WTC11 (cell line): ENCODE data around the gene MYH9. TPM values are rescaled to one million over a fixed set of nuclear protein-coding genes. Genes with fewer than 3 reads are reported as not detected.

ENCODE experiments used
- ATAC-seq: fragments of 200-7000 bp; cut with Tn5 transposase; 2 replicates; pipeline ENCODE4 v1.10.0; 2021; ENCODE audit warnings: mild to moderate bottlenecking, moderate library complexity
- CTCF ChIA-PET: fragments of 300-600 bp; sonication (Branson Sonifier 250); formaldehyde crosslinking; loops from one replicate; lab custom pipeline; 2021; ENCODE audit warnings: antibody characterized with exemption; lab: Charles Lee
- POLR2A ChIA-PET: fragments of 350-600 bp; sonication (Branson Sonifier 250); formaldehyde crosslinking; loops from one replicate; lab custom pipeline; 2021; ENCODE audit warnings: antibody characterized with exemption; lab: Charles Lee
- DNase-seq: peaks from one replicate; pipeline ENCODE4 v3.0.0; 2021; ENCODE audit warnings: low spot score
- H3K27ac Mint-ChIP-seq: 2 replicates; pipeline ENCODE4 v1.8.0; 2021; ENCODE audit warnings: mixed read lengths
- H3K27me3 Mint-ChIP-seq: 2 replicates; pipeline ENCODE4 v1.8.0; 2021; ENCODE audit warnings: low read depth, mild to moderate bottlenecking, moderate library complexity, mixed read lengths
- H3K36me3 Mint-ChIP-seq: 2 replicates; pipeline ENCODE4 v1.8.0; 2021; ENCODE audit warnings: mixed read lengths
- H3K4me1 Mint-ChIP-seq: 2 replicates; pipeline ENCODE4 v1.8.0; 2022; ENCODE audit warnings: mixed read lengths
- H3K4me3 Mint-ChIP-seq: 2 replicates; pipeline ENCODE4 v1.8.0; 2021; ENCODE audit warnings: mild to moderate bottlenecking, moderate library complexity, mixed read lengths
- H3K9me3 Mint-ChIP-seq: 2 replicates; pipeline ENCODE4 v1.8.0; 2021; ENCODE audit warnings: mixed read lengths
- CBFB ChIP-seq: sonication (generic); formaldehyde crosslinking; IDR thresholded peaks from 2 replicates; pipeline ENCODE4 v1.8.1; 2022; ENCODE audit warnings: mild to moderate bottlenecking, low read depth, missing genetic modification reagents
- PRRX2 ChIP-seq: fragments of 250-450 bp; sonication (Bioruptor Pico); IDR thresholded peaks from 2 replicates; pipeline ENCODE4 v1.8.0; 2021; ENCODE audit warnings: mild to moderate bottlenecking
- SMAD3 ChIP-seq: sonication (generic); formaldehyde crosslinking; IDR thresholded peaks from 2 replicates; pipeline ENCODE4 v1.8.0; 2022; ENCODE audit warnings: missing genetic modification reagents, mild to moderate bottlenecking, borderline replicate concordance
- SOX15 ChIP-seq: fragments of 250-450 bp; sonication (Bioruptor Pico); IDR thresholded peaks from 2 replicates; pipeline ENCODE4 v1.9.0; 2021; ENCODE audit warnings: mild to moderate bottlenecking
- ZNF138 ChIP-seq: sonication (generic); formaldehyde crosslinking; conservative IDR thresholded peaks from 2 replicates; pipeline ENCODE4 v1.8.1; 2022; ENCODE audit warnings: mild to moderate bottlenecking, moderate library complexity, missing genetic modification reagents
- ZNF219 ChIP-seq: sonication (generic); formaldehyde crosslinking; IDR thresholded peaks from 2 replicates; pipeline ENCODE4 v1.8.0; 2023; ENCODE audit warnings: missing genetic modification reagents, mild to moderate bottlenecking, borderline replicate concordance
- ZNF416 ChIP-seq: fragments of 250-450 bp; sonication (Bioruptor Pico); IDR thresholded peaks from 2 replicates; pipeline ENCODE4 v1.9.0; 2021; ENCODE audit warnings: mild to moderate bottlenecking, inconsistent platforms
- total RNA-seq: library from RNA; stranded (reverse); gene quantifications from 3 replicates; pipeline ENCODE4 v1.2.3, GENCODE V29; 2021
- TF ChIP-seq, protein P1 (sequence below): fragments of 200-600 bp; IDR thresholded peaks from 2 replicates; pipeline ENCODE4 v1.8.0; 2022; ENCODE audit warnings: antibody characterized with exemption
- TF ChIP-seq, protein P2 (sequence below): sonication (generic); formaldehyde crosslinking; IDR thresholded peaks from 2 replicates; pipeline ENCODE4 v1.8.1; 2023; ENCODE audit warnings: mild to moderate bottlenecking, missing genetic modification reagents, borderline replicate concordance
- TF ChIP-seq, protein P3 (sequence below): sonication (generic); formaldehyde crosslinking; IDR thresholded peaks from 2 replicates; pipeline ENCODE4 v1.8.0; 2023; ENCODE audit warnings: missing genetic modification reagents
- TF ChIP-seq, protein P4 (sequence below): fragments of 250-450 bp; sonication (Bioruptor Pico); conservative IDR thresholded peaks from 2 replicates; pipeline ENCODE4 v1.9.0; 2021; ENCODE audit warnings: mild to moderate bottlenecking
- TF ChIP-seq, protein P5 (sequence below): sonication (generic); formaldehyde crosslinking; IDR thresholded peaks from 2 replicates; pipeline ENCODE4 v1.8.1; 2023; ENCODE audit warnings: mild to moderate bottlenecking, missing genetic modification reagents, moderate library complexity
- TF ChIP-seq, protein P6 (sequence below): fragments of 250-450 bp; sonication (Bioruptor Pico); IDR thresholded peaks from 2 replicates; pipeline ENCODE4 v1.9.0; 2021; ENCODE audit warnings: moderate library complexity, mild to moderate bottlenecking, inconsistent platforms, borderline replicate concordance
- TF ChIP-seq, protein P7 (sequence below): sonication (generic); formaldehyde crosslinking; IDR thresholded peaks from 2 replicates; pipeline ENCODE4 v1.8.0; 2022; ENCODE audit warnings: missing genetic modification reagents

The MYH9 gene
- total RNA-seq, 1 experiment from 2014 or later, result 277 TPM

DNA sequence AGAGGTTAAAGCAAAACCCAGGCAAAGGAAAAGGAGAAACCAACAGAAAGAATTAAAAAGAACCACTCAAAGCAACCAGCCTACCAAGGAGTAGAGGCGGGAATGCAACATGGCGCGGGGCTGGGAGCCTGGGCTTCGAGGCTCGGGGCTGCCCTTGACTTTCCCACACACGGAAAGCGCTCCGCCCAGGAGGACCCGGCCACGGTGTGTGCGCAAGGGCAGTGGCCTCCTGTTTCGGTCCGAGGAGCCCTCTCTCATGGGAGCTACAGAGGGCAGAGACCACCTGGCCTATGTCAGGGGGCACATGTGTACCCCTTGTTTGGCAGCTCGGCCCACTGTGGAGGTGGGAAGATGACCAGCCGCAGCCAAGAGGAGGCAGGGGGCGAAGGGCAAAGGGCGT is 78.9 kb downstream of the MYH9 start:
- CTCF ChIA-PET, result interaction anchor here (1.1 to 1.2 kb wide), 2 partner anchors 161 to 177 kb away, joined by 4 read pairs; no protein-coding TSS in a partner anchor

DNA sequence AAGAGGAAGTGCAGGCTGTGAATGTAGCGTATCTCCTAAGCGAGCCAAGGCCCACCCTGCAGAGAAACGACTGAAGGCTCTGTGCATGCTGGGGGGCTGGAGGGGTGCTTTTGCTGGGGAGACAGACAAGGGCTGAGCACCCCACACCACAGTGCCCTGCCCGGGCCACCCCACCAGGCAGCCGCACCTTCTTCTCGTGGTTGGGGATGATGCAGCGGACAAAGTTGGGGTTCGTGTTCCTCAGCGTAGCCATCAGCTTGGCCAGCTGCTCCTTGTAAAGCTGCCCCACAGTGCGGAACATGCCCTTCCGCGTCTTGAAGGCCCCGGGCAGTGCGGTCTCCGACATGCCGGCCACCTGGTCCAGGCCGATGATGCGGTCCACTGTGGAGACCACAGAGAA is 81.5 kb downstream of the MYH9 start:
- Mint-ChIP-seq H3K9me3 (no peaks in the 10 kb centered on the region), H3K4me3 (no peak overlapping the region), H3K4me1 (no peaks in the 10 kb centered on the region), H3K27ac (peak overlapping the region; percentile 36; the same call in 1 of the 2 replicates), H3K27me3 (no peaks in the 10 kb centered on the region), H3K36me3 (peaks cover 72% of the 10 kb centered on the region)
- DNase-seq (no peak), ATAC-seq (no peak)
- POLR2A ChIA-PET, result no interaction called here
- CTCF ChIA-PET, result interaction anchor here (1.7 kb wide), 1 partner anchor 164 kb away, joined by 6 read pairs; no protein-coding TSS in a partner anchor
- TF ChIP-seq ZNF219 (no peak), PRRX2 (no peak)

More for the DNA sequence above, 78.9 kb downstream of the MYH9 start:
- Mint-ChIP-seq H3K27ac (no peak overlapping the region), H3K4me1 (no peaks in the 10 kb centered on the region), H3K4me3 (no peak overlapping the region), H3K36me3 (peaks cover 76% of the 10 kb centered on the region), H3K27me3 (no peaks in the 10 kb centered on the region), H3K9me3 (no peaks in the 10 kb centered on the region)
- TF ChIP-seq SMAD3 (CRISPR knock-in tag), result no peak
- TF ChIP-seq, protein P1, sequence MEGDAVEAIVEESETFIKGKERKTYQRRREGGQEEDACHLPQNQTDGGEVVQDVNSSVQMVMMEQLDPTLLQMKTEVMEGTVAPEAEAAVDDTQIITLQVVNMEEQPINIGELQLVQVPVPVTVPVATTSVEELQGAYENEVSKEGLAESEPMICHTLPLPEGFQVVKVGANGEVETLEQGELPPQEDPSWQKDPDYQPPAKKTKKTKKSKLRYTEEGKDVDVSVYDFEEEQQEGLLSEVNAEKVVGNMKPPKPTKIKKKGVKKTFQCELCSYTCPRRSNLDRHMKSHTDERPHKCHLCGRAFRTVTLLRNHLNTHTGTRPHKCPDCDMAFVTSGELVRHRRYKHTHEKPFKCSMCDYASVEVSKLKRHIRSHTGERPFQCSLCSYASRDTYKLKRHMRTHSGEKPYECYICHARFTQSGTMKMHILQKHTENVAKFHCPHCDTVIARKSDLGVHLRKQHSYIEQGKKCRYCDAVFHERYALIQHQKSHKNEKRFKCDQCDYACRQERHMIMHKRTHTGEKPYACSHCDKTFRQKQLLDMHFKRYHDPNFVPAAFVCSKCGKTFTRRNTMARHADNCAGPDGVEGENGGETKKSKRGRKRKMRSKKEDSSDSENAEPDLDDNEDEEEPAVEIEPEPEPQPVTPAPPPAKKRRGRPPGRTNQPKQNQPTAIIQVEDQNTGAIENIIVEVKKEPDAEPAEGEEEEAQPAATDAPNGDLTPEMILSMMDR, result no peak
- POLR2A ChIA-PET, result no interaction called here
- DNase-seq (no peak), ATAC-seq (no peak)

DNA sequence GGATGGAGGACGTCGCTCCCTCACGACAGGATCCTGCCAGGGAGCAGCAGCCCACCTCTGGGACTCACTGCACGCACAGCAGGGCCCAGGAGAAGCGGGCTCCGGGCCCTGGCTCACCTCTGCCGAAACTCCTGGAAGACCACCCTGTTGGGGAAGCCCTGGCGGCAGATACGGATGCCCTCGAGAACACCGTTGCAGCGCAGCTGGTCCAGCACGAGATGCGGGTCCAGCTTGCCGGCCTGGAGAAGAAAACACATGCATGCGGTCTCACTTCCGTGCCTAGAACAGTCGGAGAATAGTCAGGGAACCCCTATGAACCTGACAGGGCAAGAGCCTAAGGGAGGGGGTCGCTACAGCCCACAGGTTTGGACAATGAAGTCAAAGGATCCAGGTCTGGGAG is 82.0 kb downstream of the MYH9 start:
- Mint-ChIP-seq H3K4me1 (no peaks in the 10 kb centered on the region), H3K9me3 (no peaks in the 10 kb centered on the region), H3K4me3 (no peak overlapping the region), H3K36me3 (peaks cover 72% of the 10 kb centered on the region), H3K27me3 (no peaks in the 10 kb centered on the region), H3K27ac (no peak overlapping the region)
- ChIA-PET POLR2A (no interaction called here), CTCF (interaction anchor here (0.6 to 1.7 kb wide), 2 partner anchors 10 to 164 kb away, joined by 4 to 6 read pairs; no protein-coding TSS in a partner anchor)
- DNase-seq, result no peak
- no peak for ATAC-seq
- TF ChIP-seq CBFB (no peak), SOX15 (CRISPR knock-in tag) (no peak), ZNF138 (CRISPR knock-in tag) (no peak), ZNF416 (CRISPR knock-in tag) (no peak)
- TF ChIP-seq, protein P2, sequence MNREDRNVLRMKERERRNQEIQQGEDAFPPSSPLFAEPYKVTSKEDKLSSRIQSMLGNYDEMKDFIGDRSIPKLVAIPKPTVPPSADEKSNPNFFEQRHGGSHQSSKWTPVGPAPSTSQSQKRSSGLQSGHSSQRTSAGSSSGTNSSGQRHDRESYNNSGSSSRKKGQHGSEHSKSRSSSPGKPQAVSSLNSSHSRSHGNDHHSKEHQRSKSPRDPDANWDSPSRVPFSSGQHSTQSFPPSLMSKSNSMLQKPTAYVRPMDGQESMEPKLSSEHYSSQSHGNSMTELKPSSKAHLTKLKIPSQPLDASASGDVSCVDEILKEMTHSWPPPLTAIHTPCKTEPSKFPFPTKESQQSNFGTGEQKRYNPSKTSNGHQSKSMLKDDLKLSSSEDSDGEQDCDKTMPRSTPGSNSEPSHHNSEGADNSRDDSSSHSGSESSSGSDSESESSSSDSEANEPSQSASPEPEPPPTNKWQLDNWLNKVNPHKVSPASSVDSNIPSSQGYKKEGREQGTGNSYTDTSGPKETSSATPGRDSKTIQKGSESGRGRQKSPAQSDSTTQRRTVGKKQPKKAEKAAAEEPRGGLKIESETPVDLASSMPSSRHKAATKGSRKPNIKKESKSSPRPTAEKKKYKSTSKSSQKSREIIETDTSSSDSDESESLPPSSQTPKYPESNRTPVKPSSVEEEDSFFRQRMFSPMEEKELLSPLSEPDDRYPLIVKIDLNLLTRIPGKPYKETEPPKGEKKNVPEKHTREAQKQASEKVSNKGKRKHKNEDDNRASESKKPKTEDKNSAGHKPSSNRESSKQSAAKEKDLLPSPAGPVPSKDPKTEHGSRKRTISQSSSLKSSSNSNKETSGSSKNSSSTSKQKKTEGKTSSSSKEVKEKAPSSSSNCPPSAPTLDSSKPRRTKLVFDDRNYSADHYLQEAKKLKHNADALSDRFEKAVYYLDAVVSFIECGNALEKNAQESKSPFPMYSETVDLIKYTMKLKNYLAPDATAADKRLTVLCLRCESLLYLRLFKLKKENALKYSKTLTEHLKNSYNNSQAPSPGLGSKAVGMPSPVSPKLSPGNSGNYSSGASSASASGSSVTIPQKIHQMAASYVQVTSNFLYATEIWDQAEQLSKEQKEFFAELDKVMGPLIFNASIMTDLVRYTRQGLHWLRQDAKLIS (CRISPR knock-in tag), result no peak
- TF ChIP-seq, protein P3, sequence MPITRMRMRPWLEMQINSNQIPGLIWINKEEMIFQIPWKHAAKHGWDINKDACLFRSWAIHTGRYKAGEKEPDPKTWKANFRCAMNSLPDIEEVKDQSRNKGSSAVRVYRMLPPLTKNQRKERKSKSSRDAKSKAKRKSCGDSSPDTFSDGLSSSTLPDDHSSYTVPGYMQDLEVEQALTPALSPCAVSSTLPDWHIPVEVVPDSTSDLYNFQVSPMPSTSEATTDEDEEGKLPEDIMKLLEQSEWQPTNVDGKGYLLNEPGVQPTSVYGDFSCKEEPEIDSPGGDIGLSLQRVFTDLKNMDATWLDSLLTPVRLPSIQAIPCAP (CRISPR knock-in tag), result no peak
- TF ChIP-seq, protein P4, sequence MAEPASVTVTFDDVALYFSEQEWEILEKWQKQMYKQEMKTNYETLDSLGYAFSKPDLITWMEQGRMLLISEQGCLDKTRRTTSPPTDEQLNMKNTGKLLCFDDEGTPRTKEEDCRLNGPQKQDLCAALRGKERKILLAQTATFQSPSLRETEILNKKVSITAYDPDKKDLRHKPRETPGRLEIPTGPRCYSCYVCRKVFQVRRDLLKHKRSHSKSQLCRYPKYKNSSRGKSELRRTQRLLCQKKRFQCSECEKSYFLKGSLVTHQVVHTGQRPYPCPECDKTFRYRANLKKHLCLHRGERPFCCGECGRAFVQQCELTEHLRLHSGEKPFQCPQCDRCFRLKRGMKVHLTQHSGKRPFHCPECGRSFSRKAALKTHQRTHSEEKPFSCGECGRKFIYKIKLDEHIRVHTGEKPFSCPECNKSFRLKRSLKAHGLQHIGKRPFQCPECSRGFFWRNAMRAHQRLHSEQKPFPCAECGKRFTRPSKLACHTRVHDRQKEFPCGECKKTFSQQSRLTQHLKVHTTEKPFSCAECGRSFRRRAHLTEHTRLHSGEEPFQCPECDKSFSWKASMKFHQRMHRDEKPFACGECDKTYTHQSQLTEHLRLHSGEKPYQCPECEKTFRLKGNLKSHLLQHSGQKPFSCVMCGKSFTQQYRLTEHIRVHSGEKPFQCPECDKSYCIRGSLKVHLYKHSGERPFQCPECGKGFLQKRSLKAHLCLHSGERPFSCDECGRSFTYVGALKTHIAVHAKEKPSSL (CRISPR knock-in tag), result no peak
- TF ChIP-seq, protein P5, sequence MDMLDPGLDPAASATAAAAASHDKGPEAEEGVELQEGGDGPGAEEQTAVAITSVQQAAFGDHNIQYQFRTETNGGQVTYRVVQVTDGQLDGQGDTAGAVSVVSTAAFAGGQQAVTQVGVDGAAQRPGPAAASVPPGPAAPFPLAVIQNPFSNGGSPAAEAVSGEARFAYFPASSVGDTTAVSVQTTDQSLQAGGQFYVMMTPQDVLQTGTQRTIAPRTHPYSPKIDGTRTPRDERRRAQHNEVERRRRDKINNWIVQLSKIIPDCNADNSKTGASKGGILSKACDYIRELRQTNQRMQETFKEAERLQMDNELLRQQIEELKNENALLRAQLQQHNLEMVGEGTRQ (CRISPR knock-in tag), result no peak
- TF ChIP-seq, protein P6, sequence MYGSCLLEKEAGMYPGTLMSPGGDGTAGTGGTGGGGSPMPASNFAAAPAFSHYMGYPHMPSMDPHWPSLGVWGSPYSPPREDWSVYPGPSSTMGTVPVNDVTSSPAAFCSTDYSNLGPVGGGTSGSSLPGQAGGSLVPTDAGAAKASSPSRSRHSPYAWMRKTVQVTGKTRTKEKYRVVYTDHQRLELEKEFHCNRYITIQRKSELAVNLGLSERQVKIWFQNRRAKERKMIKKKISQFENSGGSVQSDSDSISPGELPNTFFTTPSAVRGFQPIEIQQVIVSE, result no peak
- TF ChIP-seq, protein P7, sequence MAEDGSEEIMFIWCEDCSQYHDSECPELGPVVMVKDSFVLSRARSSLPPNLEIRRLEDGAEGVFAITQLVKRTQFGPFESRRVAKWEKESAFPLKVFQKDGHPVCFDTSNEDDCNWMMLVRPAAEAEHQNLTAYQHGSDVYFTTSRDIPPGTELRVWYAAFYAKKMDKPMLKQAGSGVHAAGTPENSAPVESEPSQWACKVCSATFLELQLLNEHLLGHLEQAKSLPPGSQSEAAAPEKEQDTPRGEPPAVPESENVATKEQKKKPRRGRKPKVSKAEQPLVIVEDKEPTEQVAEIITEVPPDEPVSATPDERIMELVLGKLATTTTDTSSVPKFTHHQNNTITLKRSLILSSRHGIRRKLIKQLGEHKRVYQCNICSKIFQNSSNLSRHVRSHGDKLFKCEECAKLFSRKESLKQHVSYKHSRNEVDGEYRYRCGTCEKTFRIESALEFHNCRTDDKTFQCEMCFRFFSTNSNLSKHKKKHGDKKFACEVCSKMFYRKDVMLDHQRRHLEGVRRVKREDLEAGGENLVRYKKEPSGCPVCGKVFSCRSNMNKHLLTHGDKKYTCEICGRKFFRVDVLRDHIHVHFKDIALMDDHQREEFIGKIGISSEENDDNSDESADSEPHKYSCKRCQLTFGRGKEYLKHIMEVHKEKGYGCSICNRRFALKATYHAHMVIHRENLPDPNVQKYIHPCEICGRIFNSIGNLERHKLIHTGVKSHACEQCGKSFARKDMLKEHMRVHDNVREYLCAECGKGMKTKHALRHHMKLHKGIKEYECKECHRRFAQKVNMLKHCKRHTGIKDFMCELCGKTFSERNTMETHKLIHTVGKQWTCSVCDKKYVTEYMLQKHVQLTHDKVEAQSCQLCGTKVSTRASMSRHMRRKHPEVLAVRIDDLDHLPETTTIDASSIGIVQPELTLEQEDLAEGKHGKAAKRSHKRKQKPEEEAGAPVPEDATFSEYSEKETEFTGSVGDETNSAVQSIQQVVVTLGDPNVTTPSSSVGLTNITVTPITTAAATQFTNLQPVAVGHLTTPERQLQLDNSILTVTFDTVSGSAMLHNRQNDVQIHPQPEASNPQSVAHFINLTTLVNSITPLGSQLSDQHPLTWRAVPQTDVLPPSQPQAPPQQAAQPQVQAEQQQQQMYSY, result no peak
